ENCODE data around the gene VAV3.
"Not testable (repeated sequence)": the region's sequence is repeated elsewhere in the genome, so short reads cannot be mapped to it uniquely, and the experiment has no call there.

The VAV3 gene

GRCh38 chr1:108007070-108007469 is 42.1 kb upstream of the VAV3 start:
- DNase-seq (ENCODE audit: extremely low read depth, low read depth) = no peak
- TF ChIP-seq, protein P1, sequence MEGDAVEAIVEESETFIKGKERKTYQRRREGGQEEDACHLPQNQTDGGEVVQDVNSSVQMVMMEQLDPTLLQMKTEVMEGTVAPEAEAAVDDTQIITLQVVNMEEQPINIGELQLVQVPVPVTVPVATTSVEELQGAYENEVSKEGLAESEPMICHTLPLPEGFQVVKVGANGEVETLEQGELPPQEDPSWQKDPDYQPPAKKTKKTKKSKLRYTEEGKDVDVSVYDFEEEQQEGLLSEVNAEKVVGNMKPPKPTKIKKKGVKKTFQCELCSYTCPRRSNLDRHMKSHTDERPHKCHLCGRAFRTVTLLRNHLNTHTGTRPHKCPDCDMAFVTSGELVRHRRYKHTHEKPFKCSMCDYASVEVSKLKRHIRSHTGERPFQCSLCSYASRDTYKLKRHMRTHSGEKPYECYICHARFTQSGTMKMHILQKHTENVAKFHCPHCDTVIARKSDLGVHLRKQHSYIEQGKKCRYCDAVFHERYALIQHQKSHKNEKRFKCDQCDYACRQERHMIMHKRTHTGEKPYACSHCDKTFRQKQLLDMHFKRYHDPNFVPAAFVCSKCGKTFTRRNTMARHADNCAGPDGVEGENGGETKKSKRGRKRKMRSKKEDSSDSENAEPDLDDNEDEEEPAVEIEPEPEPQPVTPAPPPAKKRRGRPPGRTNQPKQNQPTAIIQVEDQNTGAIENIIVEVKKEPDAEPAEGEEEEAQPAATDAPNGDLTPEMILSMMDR (IDR thresholded peaks at IDR 0.05; ENCODE audit: low read depth, low read length) = no peak

GRCh38 chr1:108004919-108005318 is 39.9 kb upstream of the VAV3 start:
- DNase-seq (ENCODE audit: extremely low read depth, low read depth) = not testable (repeated sequence)

DNA sequence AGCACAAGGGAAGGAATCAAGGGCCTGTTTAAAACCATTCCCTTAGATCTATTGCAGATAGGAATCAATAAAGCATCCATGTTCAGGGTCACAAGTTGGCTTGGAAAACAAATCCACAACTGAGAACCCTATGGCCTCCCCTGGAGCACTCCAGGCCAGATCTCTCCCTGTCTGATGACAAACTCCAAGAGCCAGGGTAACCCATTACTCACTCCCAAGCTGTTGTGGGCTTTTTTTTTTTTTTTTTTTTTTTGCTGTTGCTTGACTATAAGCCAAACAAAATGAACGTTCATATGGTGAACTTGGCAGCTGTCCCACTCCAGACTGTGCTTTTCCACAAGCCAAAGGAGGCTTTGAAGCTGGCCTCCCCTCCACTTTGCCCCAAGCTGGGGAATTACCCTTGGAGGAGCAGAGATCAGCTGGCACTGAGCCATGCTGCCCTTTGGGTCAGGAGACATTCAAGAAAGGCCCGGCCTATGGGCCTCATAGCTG is 35.7 kb upstream of the VAV3 start:
- TF ChIP-seq, protein P1 (IDR thresholded peaks at IDR 0.05; ENCODE audit: low read depth, low read length) = no peak
- DNase-seq (ENCODE audit: extremely low read depth, low read depth) = no peak

- TF ChIP-seq, protein P1 (IDR thresholded peaks at IDR 0.05; ENCODE audit: low read depth, low read length) = no peak
Observed at GRCh38 chr1:108000184-108000583, 35.2 kb upstream of the VAV3 start.

GRCh38 chr1:107997866-107998265 is 32.9 kb upstream of the VAV3 start:
- TF ChIP-seq, protein P1 (IDR thresholded peaks at IDR 0.05; ENCODE audit: low read depth, low read length) = no peak
- no peak for DNase-seq (ENCODE audit: extremely low read depth, low read depth)

More at GRCh38 chr1:108000184-108000583, 35.2 kb upstream of the VAV3 start:
- no peak for DNase-seq (ENCODE audit: extremely low read depth, low read depth)

DNA sequence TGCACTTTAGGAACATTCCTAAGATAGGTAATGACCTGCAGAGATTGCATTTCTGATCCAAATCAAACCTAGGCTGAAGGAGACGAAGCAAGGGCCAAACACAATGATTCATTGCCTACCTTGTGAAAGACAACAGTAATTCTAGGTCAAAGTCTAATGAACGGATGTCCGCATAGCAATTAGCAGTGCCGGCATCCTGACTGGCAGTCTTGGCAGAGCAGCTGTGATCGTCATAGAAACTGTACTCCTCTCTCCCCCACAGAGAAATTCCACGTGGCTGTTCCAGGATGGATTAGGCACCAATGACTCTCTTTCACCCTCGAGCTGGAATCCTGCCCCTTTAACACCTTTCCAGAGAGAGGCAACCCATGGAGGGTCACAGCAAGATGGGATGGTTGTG is 28.9 kb upstream of the VAV3 start:
- no peak for DNase-seq (ENCODE audit: extremely low read depth, low read depth)
- TF ChIP-seq, protein P1 (IDR thresholded peaks at IDR 0.05; ENCODE audit: low read depth, low read length) = no peak

DNA sequence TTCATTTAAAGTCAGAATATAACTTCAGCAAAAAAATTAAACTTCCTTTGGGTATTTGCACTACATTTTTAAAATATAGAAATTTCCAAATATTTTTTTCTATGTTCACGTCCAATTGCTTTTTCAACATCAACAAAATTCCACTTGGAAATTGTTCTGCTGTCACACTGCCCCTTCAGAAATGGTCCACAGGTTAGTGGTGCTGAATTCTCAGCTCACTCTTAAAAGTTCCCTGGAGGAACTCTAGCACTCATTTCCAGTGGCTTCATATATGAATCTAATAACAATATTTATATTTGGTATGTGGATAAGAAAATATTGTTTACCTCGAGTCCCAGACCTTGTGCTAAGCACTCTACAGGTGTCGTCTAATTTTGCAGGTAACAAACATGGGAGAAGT is 27.4 kb upstream of the VAV3 start:
- TF ChIP-seq, protein P1 (IDR thresholded peaks at IDR 0.05; ENCODE audit: low read depth, low read length) = no peak
- DNase-seq (ENCODE audit: extremely low read depth, low read depth) = no peak

DNA sequence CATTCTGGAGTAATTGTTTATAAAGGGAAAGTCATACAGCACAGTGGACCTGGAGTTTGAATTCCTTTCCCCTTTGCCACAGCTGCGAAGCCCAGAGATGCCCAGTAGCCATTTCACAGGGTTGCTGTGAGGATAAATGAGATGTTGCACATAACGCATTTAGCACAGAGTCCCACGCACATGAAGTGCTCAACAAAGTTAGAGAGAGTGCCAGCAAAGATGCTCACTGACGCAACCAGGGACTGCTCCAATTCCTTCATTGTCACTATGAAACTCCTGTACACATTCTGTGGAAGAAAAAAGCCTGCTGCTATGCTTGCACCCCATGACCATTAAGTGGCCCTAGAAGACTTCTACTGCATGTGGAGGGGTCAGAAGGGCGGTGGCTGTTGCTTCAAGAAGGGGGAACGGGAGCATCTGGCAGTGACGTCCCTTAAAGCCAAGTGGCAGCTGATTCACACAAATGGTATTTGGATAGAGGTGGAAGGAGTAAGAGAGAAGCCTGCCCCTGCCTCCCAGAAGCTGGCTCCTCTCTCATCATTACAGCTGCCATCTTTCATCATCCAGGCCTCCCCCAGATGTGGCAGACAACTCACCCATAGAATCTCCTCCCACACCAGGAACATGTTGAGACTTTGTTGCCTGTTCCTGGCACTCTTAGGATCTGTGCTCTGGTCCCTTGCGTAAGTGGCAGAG is 26.5 kb upstream of the VAV3 start:
- TF ChIP-seq, protein P1 (IDR thresholded peaks at IDR 0.05; ENCODE audit: low read depth, low read length) = no peak
- no peak for DNase-seq (ENCODE audit: extremely low read depth, low read depth)
